Muscle of leg (tissue), 11 donors: ENCODE data around the gene SMIM32. TPM values are rescaled to one million over a fixed set of nuclear protein-coding genes. Genes with fewer than 3 reads are reported as not detected.

ENCODE experiments used
- DNase-seq: peaks from one replicate; pipeline ENCODE4 v3.0.0; 2013
- H3K27ac ChIP-seq: one replicate; pipeline ENCODE4 v1.5.1; 2013; ENCODE audit warnings: mild to moderate bottlenecking, low read length, control low read depth
- H3K27me3 ChIP-seq: one replicate; pipeline ENCODE4 v1.6.1; 2013; ENCODE audit warnings: low read length; ENCODE audit not compliant: control insufficient read depth, insufficient read depth
- H3K36me3 ChIP-seq: one replicate; pipeline ENCODE4 v1.6.1; 2013; ENCODE audit warnings: low read length; ENCODE audit not compliant: control insufficient read depth, insufficient read depth
- H3K4me1 ChIP-seq: one replicate; pipeline ENCODE4 v1.6.1; 2013; ENCODE audit warnings: low read length; ENCODE audit not compliant: control insufficient read depth, insufficient read depth
- H3K4me3 ChIP-seq: one replicate; pipeline ENCODE4 v1.5.1; 2013; ENCODE audit warnings: low read length, control low read depth
- H3K9me3 ChIP-seq: replicated peaks from 2 replicates; pipeline ENCODE4 v1.6.1; 2013; ENCODE audit warnings: low read depth, low read length; ENCODE audit not compliant: control insufficient read depth
- WGBS: methylation state at CpG from one replicate; pipeline ENCODE4 v1.1.5; 2013; ENCODE audit warnings: missing lambda C conversion rate; ENCODE audit not compliant: insufficient coverage; 5-methylcytosine and 5-hydroxymethylcytosine counted together
- polyA plus RNA-seq, 8 donors: library from polyadenylated mRNA; unstranded; fragments of 120-200 nt; gene quantifications; one replicate each; pipeline versions ENCODE4 v1.2.1 to v1.2.3, GENCODE V29; 2013; ENCODE audit warnings: inconsistent platforms in 1 of 8, low replicate concordance in 1 of 8; ENCODE audit not compliant: insufficient read length in 8 of 8, insufficient read depth in 1 of 8
- total RNA-seq: library from RNA; stranded (reverse); fragments of 120-200 nt; gene quantifications from one replicate; pipeline ENCODE4 v1.2.4, GENCODE V29; 2013

SMIM32 gene
- total and polyA plus RNA-seq, 9 donors, result 0.04 to 1.7 (median 0.17) TPM; not detected in 1

DNA sequence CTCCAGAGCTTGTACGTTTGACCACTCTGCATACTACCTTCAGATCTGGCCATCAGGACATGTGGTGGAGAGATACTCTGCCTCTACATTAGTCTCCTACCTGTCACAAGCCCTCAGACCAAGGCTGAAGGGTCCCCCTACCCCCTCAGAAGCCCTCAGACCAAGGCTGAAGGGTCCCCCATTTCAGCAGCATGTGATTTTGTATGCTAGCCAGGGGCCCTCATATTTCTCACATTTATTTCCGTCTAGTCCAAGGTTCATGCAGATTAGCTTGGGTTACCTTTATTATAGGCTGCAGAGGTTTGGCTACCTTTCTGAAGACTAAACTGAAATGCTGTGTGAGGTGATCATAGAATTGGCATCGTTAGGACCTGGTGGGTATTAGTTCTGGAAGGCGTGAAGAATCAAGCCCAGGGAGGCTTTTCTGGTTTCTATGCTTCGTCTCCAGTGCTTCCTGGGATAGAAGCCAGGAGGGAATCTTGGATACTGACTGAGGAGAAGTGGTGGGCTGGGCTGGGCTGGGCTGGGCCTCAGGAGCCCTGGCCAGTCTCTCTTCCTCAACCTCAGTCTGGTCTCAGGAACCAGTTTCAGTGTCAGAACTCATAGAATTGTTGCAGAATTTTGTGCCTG lies 2.8 kb downstream of the SMIM32 start:
- peaks cover 56% of the 10 kb centered on the region for H3K27me3 ChIP-seq
- DNase-seq, result peak; percentile 70
- 17% methylated on average over 2 of the region's 5 CpGs for WGBS

GRCh38 chr5:136188859-136189258 lies 4.1 kb downstream of the SMIM32 start:
- Histone ChIP-seq H3K27ac (no peak overlapping the region), H3K27me3 (peaks cover 43% of the 10 kb centered on the region), H3K9me3 (no peaks in the 10 kb centered on the region), H3K4me3 (no peak overlapping the region), H3K4me1 (peaks cover 20% of the 10 kb centered on the region), H3K36me3 (peaks cover 20% of the 10 kb centered on the region)
- WGBS, result 86% methylated on average over 6 of the region's 7 CpGs
- no peak for DNase-seq

More for the DNA sequence above, 2.8 kb downstream of the SMIM32 start:
- no peak overlapping the region for H3K27ac ChIP-seq
- H3K36me3 ChIP-seq, result peaks cover 20% of the 10 kb centered on the region
- no peak overlapping the region for H3K4me3 ChIP-seq
- peaks cover 20% of the 10 kb centered on the region for H3K4me1 ChIP-seq
- no peaks in the 10 kb centered on the region for H3K9me3 ChIP-seq

- H3K9me3 ChIP-seq, result no peaks in the 10 kb centered on the region
Observed at GRCh38 chr5:136186796-136187195, 6.2 kb downstream of the SMIM32 start.

DNA sequence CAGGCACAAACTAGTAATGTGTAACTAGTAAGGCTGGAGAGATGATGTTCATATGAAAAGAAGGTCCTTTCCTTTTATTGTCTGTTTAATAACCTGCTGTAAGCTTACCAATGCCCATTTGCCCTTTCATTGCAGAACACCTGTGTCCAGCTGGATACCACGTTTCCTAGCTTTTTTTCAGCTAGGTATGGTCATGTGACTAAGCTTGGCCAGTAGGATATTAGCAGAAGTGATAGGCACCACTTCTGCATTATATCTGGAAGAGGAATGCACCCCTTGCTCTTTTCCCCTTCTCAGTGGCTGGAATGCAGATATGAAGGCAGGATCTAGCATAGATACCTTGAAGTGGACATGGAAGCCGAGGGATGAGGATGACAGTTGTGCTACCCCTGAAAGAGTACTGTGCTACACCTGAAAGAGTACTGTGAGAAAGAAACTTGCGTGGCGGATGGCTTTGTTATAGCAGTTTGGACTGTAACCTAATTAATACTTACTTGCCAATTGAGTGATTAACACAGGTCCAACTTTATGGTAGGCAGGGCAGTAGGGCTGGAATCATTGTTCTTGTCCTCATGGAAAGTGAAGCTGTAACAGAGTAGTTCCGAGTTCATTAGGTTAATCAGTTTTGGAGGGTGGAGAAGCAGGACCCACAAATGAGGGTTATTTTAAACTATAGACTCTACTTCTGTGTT lies 6.8 kb downstream of the SMIM32 start:
- Histone ChIP-seq H3K36me3 (peaks cover 20% of the 10 kb centered on the region), H3K27me3 (peaks cover 17% of the 10 kb centered on the region), H3K9me3 (no peaks in the 10 kb centered on the region), H3K27ac (no peak overlapping the region), H3K4me1 (peaks cover 2% of the 10 kb centered on the region), H3K4me3 (no peak overlapping the region)
- 100% methylated on average over 2 of the region's 5 CpGs for WGBS
- no peak for DNase-seq

More at GRCh38 chr5:136186796-136187195, 6.2 kb downstream of the SMIM32 start:
- DNase-seq, result no peak
- Histone ChIP-seq H3K36me3 (peaks cover 20% of the 10 kb centered on the region), H3K27ac (no peak overlapping the region), H3K4me3 (no peak overlapping the region), H3K4me1 (peaks cover 9% of the 10 kb centered on the region), H3K27me3 (peaks cover 24% of the 10 kb centered on the region)
- WGBS, result 75% methylated on average over 2 of the region's 2 CpGs

- no CpG with 5 or more reads among the region's 1 CpG for WGBS
Observed at GRCh38 chr5:136182618-136183017, 10.3 kb downstream of the SMIM32 start.

GRCh38 chr5:136174021-136174659 lies 18.8 kb downstream of the SMIM32 start:
- H3K27ac ChIP-seq, result no peak overlapping the region
- H3K4me3 ChIP-seq, result no peak overlapping the region
- peaks cover 12% of the 10 kb centered on the region for H3K36me3 ChIP-seq
- H3K27me3 ChIP-seq, result no peaks in the 10 kb centered on the region
- no CpG with 5 or more reads among the region's 2 CpGs for WGBS
- H3K9me3 ChIP-seq, result no peaks in the 10 kb centered on the region
- DNase-seq, result peak; percentile 79
- H3K4me1 ChIP-seq, result no peaks in the 10 kb centered on the region

More at GRCh38 chr5:136182618-136183017, 10.3 kb downstream of the SMIM32 start:
- DNase-seq, result no peak
- no peak overlapping the region for H3K4me3 ChIP-seq
- H3K4me1 ChIP-seq, result no peaks in the 10 kb centered on the region
- H3K9me3 ChIP-seq, result no peaks in the 10 kb centered on the region
- H3K27me3 ChIP-seq, result no peaks in the 10 kb centered on the region
- H3K36me3 ChIP-seq, result peaks cover 8% of the 10 kb centered on the region
- no peak overlapping the region for H3K27ac ChIP-seq

- H3K4me1 ChIP-seq, result no peaks in the 10 kb centered on the region
- no peak overlapping the region for H3K4me3 ChIP-seq
- 100% methylated on average over 3 of the region's 3 CpGs for WGBS
- DNase-seq, result no peak
- H3K27ac ChIP-seq, result no peak overlapping the region
- H3K36me3 ChIP-seq, result peaks cover 8% of the 10 kb centered on the region
- H3K27me3 ChIP-seq, result no peaks in the 10 kb centered on the region
- H3K9me3 ChIP-seq, result no peaks in the 10 kb centered on the region
Observed at GRCh38 chr5:136169218-136169617, 23.7 kb downstream of the SMIM32 start.

GRCh38 chr5:136166909-136167308 lies 26.1 kb downstream of the SMIM32 start:
- no peak for DNase-seq
- WGBS, result 68% methylated on average over 2 of the region's 4 CpGs
- no peaks in the 10 kb centered on the region for H3K9me3 ChIP-seq
- no peaks in the 10 kb centered on the region for H3K4me1 ChIP-seq
- H3K27ac ChIP-seq, result no peak overlapping the region
- no peaks in the 10 kb centered on the region for H3K27me3 ChIP-seq
- peaks cover 5% of the 10 kb centered on the region for H3K36me3 ChIP-seq
- no peak overlapping the region for H3K4me3 ChIP-seq

GRCh38 chr5:136164226-136164625 lies 28.7 kb downstream of the SMIM32 start:
- peaks cover 8% of the 10 kb centered on the region for H3K36me3 ChIP-seq
- H3K27me3 ChIP-seq, result no peaks in the 10 kb centered on the region
- no peaks in the 10 kb centered on the region for H3K4me1 ChIP-seq
- H3K9me3 ChIP-seq, result no peaks in the 10 kb centered on the region
- no peak overlapping the region for H3K27ac ChIP-seq
- DNase-seq, result no peak
- WGBS, result no CpG with 5 or more reads among the region's 1 CpG
- no peak overlapping the region for H3K4me3 ChIP-seq

DNA sequence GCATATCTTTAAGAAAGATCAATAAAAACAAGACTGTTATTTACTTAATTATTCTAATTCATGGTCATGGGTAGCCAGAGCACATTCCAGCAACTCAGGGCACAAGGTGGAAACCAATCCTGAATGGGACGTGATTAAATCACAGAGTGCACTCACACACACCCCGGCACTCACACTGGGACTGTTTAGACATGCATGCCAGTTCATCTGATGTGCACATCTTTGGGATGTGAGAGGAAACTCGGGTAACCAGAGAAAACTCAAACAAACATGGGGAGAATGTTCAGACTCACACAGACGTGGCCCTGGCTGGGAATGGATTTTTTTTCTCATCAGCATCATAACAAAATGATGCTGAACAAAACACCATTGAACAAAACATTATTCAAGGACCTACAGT lies 31.0 kb downstream of the SMIM32 start:
- Histone ChIP-seq H3K27ac (no peak overlapping the region), H3K36me3 (peaks cover 15% of the 10 kb centered on the region), H3K9me3 (no peaks in the 10 kb centered on the region), H3K27me3 (no peaks in the 10 kb centered on the region), H3K4me1 (no peaks in the 10 kb centered on the region), H3K4me3 (no peak overlapping the region)
- DNase-seq, result no peak
- no CpG with 5 or more reads among the region's 4 CpGs for whole genome bisulfite sequencing
